Dermis microvascular lymphatic vessel endothelial cell (primary cell): ENCODE data around the gene CCNT1. TPM values are rescaled to one million over a fixed set of nuclear protein-coding genes. Genes with fewer than 3 reads are reported as not detected.
"Not testable (repeated sequence)": the region's sequence is repeated elsewhere in the genome, so short reads cannot be mapped to it uniquely, and the experiment has no call there.

ENCODE experiments used
- DNase-seq, 2 donors: peaks; one replicate each; pipeline versions ENCODE4 v3.0.0 to v3.0.0-alpha.2; 2010; ENCODE audit warnings: low read depth in 2 of 2
- total RNA-seq: library from RNA; depleted of rRNA; stranded (reverse); fragments of >200 nt; gene quantifications from 2 replicates; pipeline ENCODE4 v1.2.1, GENCODE V29; 2014

CCNT1 gene
- 17.7 and 21.0 TPM in 2 replicates for total RNA-seq

DNA sequence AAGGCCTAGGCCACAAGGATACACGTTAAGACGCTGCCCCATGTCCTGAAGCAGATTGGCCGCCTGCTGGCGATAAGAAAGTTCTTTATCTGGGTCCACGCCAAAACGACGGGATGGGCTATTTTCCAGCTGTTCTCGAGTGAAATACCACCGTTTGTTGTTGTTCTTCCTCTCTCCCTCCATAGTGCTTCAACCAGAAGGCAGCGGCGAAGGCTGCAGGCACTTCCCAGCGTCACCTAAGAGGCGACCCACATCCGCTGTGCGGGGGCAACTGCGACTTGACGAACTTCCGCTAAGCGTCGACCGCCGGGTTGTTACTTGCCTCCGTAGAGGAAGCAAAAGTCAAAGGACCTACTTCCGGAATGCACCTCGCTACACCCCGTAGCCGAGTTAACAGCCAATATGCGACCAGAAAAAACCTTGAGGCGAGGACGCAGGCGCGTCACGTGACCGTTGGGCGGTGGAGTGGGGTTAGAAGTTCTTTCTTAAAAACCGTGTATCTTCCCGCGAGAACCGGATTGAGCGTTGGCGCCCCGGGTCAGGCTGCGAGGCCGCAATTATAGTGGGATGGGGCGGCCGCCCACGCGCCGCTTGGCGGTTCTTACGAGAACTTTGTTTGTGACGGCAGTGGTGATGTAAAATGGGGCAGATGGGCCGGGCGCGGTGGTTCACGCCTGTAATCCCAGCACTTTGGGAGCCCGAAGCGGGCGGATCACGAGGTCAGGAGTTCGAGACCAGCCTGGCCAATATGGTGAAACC lies at the start of gene CCNT1:
Gene CCNT1 (minus strand): TSS at position 215 of the 759 bp plus-strand sequence. CDS start 32 bp downstream, at position 183.
- peak; percentile 100 for DNase-seq

DNA sequence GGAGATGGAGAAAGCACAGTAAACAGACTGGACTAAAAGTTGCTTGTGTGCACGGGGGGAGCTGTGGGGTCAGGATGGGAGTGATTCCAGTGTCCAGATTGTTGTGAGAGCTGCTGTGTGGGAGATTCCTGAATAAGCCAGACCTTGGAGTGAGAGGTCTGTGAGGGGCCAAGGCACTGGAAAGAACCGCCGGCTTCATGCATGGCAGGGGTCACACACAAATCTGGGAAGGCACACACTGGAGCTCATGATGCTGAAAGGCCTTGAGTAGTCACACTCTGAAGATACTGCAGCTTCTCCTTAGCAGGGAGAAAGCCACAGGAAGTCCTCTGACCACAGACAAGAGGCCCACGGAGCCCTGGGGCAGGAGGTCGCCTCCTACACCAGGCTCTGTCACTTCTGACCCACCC lies 49.3 kb upstream of the CCNT1 start:
- DNase-seq: no peak

DNA sequence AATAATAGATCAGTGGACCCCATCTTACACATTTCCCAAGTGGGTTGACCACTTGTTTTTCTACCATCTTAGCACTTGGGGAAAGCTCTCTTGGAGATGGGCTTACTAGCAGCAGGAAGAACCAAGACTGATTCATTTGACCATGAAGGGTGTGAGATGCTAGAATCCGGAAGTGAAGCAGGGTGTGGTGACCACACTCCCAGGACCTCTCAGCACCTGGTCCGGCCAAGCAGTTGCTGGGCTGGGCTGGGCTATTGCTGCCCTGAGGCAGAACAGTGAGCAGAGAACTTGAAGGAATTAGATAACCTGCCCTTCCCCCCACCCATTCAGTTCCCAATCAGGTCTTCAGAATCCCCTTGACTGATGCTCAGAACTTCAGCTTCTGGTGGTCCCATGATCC lies 48.0 kb upstream of the CCNT1 start:
- DNase-seq: no peak

DNA sequence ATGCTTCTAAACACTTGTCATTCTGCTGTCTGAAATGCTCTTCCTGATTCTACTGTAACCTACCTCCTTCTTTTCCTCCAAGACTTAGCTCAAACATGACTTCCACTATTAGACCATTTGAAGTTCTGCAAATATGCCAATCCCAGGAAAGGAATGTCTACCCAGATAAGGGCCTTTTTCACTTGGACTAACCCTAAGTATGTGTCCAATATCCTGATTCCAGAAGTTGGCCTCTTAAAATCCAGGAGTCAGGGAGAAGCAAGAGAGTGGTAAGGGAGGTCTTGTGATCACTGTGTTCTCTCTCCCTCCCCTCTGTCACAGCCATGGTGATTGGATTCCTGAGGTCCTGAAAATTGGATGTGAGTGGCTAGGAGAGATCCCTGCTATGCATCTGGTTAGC lies 42.2 kb upstream of the CCNT1 start:
- no peak for DNase-seq

DNA sequence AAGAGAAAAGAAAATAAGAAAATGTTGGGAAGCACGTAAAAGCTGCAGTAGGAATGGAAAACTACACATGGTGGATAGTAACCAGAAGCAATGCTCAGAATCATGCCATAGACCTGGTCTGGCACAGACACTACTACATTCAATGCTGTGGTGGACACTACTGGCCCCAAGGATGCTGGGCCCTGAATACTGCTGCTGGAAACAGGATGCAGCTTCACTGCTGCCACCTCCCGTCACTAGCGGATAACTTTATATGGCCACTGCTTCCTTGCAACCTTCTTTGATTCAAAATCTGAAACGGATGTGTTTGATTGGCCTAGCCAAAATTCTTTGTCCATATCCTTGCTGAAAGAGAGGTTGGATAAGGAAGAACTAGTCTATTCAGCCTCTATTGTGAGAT lies 41.7 kb upstream of the CCNT1 start:
- peak in 1 of 2 donors; percentile 21 for DNase-seq

DNA sequence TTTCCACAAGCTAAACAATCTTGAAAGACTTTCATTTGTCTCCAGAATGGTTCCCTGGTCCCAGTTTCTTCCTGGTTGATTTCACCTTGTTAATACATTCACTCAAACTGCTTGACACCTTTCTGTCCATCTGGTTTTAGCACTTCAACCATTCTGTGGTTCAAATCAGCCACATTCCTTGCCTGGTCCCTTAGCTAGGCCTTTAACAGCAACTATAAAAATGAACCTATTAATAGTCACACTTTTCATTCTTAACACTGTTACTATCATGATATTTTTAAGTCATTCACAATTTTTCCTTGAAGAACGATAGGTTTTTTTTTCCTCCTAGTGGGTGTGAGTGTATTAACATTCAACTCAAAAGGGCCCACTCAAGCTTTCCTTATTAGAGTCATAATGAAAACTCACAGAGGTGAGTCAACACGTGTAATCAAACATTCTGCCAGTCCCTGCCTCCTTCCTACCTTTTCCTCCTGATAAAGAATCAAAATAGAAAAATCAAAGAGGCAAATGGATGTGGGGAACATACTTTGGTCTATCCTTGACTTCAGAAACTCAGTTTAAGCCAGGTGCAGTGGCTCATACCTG lies 34.4 kb upstream of the CCNT1 start:
- DNase-seq: no peak

DNA sequence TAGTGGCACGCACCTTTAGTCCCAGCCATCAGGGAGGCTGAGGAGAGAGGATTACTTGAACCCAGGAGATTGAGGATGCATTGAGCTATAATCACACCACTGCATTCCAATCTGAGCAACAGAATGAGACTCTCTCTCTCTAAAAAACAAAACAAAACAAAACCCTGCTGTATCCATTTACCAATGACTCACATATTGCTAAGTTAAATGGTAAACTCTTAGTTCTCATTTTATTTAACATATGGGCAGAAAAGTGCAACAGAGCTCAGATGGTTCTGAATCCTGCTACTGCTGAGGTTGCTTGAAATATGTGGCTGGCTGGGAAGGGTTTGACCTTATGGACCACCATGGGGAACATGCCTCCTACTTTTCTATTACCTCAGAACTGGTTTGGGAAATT lies 33.7 kb upstream of the CCNT1 start:
- no peak for DNase-seq

DNA sequence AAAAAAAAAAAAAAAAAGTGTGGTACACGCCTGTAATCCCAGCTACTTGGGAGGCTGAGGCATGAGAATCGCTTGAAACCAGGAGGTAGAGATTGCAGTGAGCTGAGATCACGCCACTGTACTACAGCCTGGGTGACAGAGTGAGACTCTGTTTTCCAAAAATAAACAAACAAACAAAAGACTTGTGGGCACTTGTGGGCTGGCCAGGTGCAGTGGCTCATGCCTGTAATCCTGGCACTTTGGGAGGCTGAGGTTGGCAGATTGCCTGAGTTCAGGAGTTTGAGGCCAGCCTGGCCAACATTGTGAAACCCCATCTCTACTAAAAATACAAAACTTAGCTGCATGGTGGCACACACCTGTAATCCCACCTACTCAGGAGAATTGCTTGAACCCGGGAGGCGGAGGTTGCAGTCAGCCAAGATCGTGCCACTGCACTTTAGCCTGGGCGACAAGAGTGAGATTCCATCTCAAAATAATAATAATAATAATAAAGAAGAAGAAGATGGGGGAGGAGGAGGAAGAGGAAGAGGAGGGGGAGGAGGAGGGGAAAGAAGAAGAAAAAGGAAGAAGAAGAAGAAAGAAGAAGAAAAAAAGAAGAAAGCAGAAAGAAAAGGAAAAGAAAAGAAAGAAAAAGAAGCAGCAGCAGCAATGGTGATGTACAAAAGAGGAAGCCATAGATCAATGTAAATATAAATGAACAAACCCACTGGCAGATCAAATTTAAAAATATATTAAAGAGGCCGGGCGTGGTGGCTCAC lies 27.9 kb upstream of the CCNT1 start:
- no peak for DNase-seq

DNA sequence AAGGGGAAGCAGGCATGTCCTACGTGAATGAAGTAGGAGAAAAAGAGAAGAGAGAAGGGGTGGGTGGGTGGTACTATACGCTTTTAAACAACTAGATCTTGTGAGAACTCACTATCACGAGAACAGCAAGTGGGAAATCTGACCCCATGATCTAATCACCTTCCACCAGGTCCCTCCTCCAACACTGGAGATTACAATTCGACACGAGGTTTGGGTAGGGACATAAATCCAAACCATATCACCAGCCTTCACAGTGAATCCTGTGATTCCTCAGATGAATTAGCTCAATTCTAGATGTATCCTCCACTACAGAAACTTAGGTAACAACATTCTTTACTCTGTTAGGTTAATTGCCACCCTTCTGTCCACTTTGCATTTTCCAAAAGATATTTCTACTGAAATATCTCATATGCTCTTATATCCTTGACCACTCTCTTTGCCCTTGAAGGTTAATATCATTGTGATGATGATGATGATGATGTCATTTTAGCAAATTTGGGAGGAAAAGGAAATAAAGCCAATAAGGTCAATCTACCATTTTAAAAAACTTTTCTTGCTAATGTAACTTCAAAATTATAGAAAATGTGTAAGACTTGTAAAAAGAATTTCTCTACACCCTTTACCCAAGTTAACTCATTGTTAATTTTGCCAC lies 23.2 kb upstream of the CCNT1 start:
- no peak for DNase-seq

DNA sequence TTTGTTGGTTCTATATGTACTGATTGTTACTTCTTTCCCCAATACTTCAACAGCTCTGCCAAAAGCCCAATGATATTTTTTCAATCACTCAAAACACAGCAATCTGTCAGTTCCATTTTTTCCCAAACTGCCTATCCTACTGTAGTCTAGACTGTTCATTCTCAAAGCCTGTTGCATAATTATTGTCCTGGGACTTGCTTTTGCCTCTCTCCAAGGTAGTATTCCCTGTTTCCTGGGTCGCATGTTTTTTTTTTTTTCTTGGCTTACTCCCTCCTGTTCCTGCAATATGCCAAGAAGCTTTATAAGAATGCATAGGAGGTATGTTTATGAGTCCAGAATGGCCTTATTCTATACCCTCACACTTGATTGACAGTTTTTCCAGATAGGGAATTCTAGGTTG lies 19.9 kb upstream of the CCNT1 start:
- no peak for DNase-seq

DNA sequence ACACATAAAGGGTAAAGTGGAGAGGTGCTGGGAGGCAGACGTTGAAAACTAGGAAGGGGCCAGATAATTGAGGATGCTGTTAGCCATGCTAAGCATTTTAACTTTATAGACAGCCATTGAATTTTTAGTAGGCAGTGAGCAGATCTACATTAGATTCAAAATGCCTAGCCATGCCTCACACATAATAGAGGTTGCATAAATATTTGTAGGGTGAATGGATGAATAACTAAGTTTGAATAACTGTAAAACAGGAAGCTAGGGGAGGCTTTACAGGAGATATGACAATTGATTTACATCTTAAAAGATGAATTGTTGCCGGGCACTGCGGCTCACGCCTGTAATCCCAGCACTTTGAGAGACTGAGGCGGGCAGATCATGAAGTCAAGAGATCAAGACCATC lies 12.3 kb upstream of the CCNT1 start:
- DNase-seq: no peak

DNA sequence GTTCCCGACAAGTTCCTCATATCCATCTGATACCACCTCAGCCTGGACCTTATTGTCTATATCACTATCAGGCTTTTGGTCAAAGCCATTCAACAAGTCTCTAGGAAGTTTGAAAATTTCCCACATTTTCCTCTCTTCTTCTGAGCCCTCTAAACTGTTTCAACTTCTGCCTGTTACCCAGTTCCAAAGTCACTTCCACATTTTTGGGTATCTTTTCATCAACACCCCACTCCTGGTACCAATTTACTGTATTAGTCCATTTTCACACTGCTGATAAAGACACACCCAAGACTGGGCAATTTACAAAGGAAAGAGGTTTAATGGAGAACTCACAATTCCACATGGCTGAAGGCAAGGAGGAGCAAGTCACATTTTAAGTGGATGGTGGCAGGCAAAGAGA lies 4.2 kb upstream of the CCNT1 start:
- DNase-seq: not testable (repeated sequence)

DNA sequence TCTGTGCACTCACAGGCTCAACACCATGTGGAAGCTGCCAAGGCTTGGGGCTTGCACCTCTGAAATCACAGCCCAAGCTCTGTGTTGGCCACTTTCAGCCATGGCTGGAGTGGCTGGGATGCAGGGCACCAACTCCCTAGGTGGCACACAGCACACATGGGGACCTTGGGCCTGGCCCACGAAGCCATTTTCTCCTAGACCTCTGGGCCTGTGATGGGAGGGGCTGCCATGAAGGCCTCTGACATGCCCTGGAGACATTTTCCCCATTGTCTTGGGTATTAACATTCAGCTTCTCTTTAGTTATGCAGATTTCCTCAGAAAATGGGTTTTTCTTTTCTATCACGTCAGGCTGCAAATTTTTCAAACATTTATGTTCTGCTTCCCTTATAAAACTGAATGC lies 3.7 kb upstream of the CCNT1 start:
- not testable (repeated sequence) for DNase-seq

DNA sequence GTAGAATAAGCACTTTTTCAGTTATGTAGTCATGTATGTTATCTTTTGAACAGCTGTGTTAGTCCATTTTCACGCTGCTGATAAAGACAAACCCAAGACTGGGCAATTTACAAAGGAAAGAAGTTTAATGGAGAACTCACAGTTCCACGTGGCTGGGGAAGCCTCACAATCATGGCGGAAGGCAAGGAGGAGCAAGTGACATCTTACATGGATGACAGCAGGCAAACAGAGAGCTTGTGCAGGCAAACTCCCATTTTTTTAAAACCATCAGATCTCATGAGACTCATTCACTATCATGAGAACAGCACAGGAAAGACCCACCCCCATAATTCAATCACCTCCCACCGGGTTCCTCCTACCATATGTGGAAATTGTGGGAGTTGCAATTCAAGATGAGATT lies 2.5 kb upstream of the CCNT1 start:
- not testable (repeated sequence) for DNase-seq

DNA sequence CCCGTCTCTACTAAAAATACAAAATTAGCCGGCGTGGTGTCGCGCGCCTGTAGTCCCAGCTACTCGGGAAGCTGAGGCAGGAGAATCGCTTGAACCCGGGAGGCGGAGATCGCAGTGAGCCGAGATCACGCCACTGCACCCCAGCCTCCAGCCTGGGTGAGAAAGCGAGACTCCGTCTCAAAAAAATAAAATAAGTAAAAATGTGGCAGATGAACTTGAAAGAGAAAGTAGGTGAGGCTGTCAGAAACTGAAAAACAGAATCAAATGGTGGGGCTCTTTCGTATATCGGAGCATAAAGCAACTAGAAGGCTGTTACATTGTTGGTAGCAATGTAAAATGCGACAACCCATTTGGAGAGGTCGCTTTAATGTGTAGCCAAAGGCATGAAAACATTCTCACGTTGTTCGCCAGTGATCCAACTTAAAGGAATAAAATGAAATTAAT lies 767 bp upstream of the CCNT1 start:
- peak; percentile 5 to 9 for DNase-seq

DNA sequence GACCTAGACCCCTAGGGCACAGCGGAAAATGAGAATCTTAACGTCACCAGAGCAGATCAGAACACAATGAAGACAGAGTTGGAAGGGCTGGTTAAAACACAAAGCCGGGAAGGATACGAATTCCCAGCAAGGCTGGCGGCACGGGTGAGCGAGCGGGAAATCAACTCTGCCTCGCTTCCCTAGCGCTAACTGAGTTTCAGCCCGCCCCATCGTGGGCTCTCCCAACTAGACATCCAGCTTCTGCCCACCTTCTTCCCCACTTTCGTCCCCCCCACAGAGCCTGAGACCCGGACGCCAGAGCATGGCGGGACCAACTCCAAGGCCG lies 377 bp downstream of the CCNT1 start:
- DNase-seq: no peak

DNA sequence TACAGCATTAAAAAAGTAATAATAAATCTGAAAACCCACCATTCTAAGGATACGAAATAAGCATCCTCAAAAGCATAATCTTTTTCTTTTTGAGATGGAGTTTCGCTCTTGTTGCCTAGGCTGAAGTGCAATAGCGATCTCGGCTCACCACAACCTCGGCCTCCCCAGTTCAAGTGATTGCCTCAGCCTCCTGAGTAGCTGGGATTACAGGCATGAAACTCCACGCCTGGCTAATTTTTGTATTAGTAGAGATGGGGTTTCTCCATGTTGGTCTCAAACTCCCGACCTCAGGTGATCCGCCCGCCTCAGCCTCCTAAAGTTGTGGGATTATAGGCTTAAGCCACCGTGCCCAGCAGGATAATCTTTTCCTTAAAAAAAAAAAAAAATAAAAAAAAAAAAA lies 4.3 kb downstream of the CCNT1 start:
- no peak for DNase-seq

DNA sequence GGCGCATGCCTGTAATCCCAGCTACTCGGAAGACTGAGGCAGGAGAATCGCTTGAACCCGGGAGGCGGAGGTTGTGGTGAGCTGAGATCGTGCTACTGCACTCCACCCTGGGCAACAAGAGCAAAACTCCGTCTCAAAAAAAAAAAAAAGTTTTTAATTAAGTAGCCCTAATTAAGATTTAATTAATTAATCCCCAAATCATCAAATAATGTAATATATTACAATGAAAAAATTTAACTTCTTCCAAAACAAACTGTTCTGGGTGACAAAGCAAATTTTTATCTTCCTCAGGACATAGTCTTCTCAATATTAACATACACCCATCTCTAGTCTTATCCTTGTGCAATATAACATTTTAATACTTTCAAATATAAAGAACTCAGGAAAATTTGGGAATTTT lies 17.7 kb downstream of the CCNT1 start:
- not testable (repeated sequence) for DNase-seq

DNA sequence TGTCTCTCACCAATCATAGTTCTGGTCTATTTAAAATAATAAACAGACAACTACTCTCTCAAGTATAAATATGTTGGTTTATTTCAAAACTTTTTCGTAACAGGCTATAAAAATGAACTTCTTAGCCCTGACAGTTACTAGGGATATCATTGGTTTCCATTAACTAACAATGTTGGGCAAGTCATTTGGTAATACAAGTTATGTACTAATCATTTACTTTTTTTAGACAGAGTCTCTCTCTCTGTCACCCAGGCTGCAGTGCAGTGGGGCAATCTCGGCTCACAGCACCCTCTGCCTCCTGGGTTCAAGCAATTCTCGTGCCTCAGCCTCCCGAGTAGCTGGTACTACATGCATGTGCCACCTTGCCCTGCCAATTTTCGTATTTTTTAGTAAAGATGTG lies 19.9 kb downstream of the CCNT1 start:
- no peak for DNase-seq

DNA sequence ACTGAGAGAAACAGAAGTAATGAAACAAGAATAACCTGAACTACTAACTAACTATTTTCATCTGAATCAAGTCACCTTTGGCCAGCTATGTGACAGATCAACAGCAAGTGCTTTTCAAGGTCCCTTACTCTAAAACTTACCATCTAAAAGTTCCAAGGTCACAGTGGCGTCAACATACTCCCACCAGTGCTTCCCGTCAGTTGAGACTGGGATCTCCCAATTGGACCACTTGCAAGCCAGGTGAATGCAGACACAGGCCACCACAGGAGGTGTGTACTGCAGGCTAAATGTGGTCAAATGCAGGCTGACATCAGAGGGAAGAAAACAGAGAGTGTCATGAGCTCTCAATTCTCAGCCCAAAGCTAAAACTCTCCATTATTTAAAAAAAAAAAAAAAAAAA lies 20.6 kb downstream of the CCNT1 start:
- DNase-seq: no peak

DNA sequence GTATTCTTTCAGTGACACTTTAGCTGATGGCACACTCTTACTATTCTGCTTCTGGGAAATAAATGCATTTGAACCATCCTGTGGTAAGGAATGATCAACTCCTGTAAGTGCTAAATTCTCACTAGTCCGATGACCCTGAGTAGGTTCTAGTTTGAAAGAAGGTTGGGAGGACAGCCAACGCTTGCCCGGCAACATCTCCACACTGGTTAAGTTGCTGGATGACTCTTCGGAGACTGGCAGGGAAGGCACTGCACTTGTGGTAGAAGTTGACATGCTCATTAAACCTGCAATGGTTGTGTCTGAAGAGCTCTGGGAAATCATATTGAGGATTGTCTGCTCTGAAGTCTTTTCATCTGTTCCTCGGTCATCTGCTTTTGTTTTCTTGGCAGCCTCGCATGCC lies 22.5 kb downstream of the CCNT1 start:
- DNase-seq: no peak

DNA sequence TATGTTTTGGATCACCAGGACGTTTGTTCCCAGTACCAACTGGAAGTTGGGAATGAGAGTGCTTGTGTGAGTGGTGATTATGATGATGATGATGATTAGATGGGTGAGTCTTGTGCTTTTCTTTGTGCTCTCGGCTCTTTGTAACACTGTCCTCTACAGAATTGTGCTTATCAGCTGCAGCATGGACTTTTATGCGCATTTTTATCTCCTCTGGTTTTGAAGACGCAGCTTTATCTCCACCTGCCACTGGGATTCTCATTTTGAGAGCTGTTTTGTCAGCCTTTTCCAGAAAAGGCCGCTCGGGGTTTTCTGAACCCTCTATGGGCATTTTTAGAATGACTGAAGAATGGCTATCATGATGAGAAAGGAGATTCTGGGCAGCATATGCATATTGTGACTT lies 22.9 kb downstream of the CCNT1 start:
- DNase-seq: no peak
